NCI-H187 (cell line): ENCODE results near the gene GPC2.
"Not testable (repeated sequence)": the region's sequence is repeated elsewhere in the genome, so short reads cannot be mapped to it uniquely, and the experiment has no call there.

Experiments
- DNase-seq, 2 experiments: peaks; one replicate each; lab custom pipeline; 2025; lab: John Stamatoyannopoulos, UW

Gene GPC2

GRCh38 chr7:100152404-100152803, 24.8 kb downstream of the GPC2 start:
- no peak for DNase-seq

- peak; percentile 96 to 97 for DNase-seq
Measured at GRCh38 chr7:100148559-100149328, 28.4 kb downstream of the GPC2 start, which contains the start of gene LAMTOR4. Gene LAMTOR4 (plus strand): TSS chr7:100148918. CDS start chr7:100148973, 55 bp downstream.

- DNase-seq, result no peak
Measured at GRCh38 chr7:100148225-100148558, 29.0 kb downstream of the GPC2 start.

GRCh38 chr7:100147278-100147677, 29.9 kb downstream of the GPC2 start:
- no peak for DNase-seq

GRCh38 chr7:100146350-100146749, 30.8 kb downstream of the GPC2 start:
- DNase-seq, result not testable (repeated sequence)

- no peak for DNase-seq
Measured at GRCh38 chr7:100142461-100142860, 34.7 kb downstream of the GPC2 start.

GRCh38 chr7:100141555-100141949, 35.6 kb downstream of the GPC2 start:
- DNase-seq, result no peak

- no peak for DNase-seq
Measured at GRCh38 chr7:100137851-100138760, 39.1 kb downstream of the GPC2 start.

GRCh38 chr7:100132697-100133151, 44.5 kb downstream of the GPC2 start:
- DNase-seq, result peak; percentile 16 to 41

GRCh38 chr7:100132126-100132525, 45.1 kb downstream of the GPC2 start:
- DNase-seq, result no peak

GRCh38 chr7:100130608-100131453, 46.4 kb downstream of the GPC2 start:
- DNase-seq, result peak; percentile 53 to 58

GRCh38 chr7:100130220-100130607, 47.0 kb downstream of the GPC2 start:
- DNase-seq, result not testable (repeated sequence)

GRCh38 chr7:100128637-100128963, 48.6 kb downstream of the GPC2 start:
- DNase-seq, result no peak

- no peak for DNase-seq
Measured at GRCh38 chr7:100127866-100128636, 49.1 kb downstream of the GPC2 start.

GRCh38 chr7:100126931-100127865, 50.0 kb downstream of the GPC2 start, which contains the start of gene MBLAC1:
Gene MBLAC1 (plus strand): TSS chr7:100126967. CDS start chr7:100127396, 429 bp downstream.
- DNase-seq, result peak; percentile 93 to 94

- DNase-seq, result no peak
Measured at GRCh38 chr7:100126239-100126930, 50.8 kb downstream of the GPC2 start.

GRCh38 chr7:100124301-100125230, 52.6 kb downstream of the GPC2 start:
- DNase-seq, result no peak

- no peak for DNase-seq
Measured at GRCh38 chr7:100122568-100122967, 54.6 kb downstream of the GPC2 start.
